OCI-LY1 (cell line): ENCODE results near the gene TIPRL.

Experiments used
- EZH2 ChIP-seq: fragments of 200-600 bp; sonication (generic), shearing (Covaris generic); IDR thresholded peaks from 2 replicates; pipeline ENCODE4 v1.8.0; 2017; ENCODE audit warnings: borderline replicate concordance, mixed run types, mild to moderate bottlenecking, antibody characterized with exemption, low read length, moderate library complexity, mixed read lengths
- TF ChIP-seq, protein P1 (sequence below): fragments of 200-600 bp; sonication (generic), shearing (Covaris generic); IDR thresholded peaks from 2 replicates; pipeline ENCODE4 v1.5.1; 2017; ENCODE audit warnings: mild to moderate bottlenecking, antibody characterized with exemption, low read length, moderate library complexity, mixed read lengths

DNA sequence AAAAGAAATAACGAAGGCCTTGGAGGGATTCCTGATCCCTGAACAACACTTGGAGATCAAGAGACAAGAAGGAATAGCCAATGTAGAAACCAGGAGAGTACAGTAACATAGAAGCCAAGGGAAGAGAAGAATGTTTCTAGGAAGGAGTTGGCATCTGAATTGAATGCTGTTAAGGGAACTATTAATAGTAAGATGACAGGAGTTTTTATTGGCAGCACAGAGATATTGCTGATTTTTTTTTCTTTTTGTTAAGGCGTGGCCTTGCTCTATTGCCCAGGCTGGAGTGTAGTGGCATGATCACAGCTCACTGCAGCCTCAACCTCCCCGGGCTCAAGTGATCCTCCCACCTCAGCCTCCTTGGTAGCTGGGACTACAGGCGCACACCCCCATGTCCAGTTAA is 37.4 kb downstream of the TIPRL start:
- TF ChIP-seq, protein P1, sequence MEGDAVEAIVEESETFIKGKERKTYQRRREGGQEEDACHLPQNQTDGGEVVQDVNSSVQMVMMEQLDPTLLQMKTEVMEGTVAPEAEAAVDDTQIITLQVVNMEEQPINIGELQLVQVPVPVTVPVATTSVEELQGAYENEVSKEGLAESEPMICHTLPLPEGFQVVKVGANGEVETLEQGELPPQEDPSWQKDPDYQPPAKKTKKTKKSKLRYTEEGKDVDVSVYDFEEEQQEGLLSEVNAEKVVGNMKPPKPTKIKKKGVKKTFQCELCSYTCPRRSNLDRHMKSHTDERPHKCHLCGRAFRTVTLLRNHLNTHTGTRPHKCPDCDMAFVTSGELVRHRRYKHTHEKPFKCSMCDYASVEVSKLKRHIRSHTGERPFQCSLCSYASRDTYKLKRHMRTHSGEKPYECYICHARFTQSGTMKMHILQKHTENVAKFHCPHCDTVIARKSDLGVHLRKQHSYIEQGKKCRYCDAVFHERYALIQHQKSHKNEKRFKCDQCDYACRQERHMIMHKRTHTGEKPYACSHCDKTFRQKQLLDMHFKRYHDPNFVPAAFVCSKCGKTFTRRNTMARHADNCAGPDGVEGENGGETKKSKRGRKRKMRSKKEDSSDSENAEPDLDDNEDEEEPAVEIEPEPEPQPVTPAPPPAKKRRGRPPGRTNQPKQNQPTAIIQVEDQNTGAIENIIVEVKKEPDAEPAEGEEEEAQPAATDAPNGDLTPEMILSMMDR, result no peak
- no peak for TF ChIP-seq EZH2
